Measurements from ENCODE around the gene SH2D3C.

The SH2D3C gene

DNA sequence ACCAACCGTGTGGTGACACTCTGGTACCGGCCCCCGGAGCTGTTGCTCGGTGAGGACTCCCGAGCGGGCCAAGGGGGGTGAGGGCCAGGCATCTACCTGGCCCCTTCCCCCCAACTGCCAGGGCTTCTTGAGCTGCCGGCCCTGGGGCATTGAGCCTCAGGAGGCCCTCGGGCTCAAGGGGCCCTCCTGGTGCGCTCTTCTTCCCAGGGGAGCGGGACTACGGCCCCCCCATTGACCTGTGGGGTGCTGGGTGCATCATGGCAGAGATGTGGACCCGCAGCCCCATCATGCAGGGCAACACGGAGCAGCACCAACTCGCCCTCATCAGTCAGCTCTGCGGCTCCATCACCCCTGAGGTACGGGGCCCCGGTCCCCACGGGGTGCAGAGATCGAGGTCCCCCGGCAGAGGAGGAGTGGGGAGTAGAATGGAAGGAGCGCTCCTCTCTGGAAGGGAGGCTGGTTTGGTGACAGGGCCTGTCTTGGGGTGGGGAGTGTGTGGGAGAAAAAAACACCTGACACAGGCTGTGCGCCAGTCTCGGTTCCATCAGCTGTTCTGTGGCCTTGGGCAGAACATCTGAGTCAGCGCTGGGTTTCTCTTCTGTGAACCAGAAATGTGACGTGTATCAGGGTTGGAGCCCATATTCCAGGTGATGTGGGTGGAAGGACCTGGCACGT is 10.0 kb upstream of the SH2D3C start:
- no peaks in the 10 kb centered on the region for H3K9me3 ChIP-seq (ENCODE audit: insufficient read depth, low read length)
- no peaks in the 10 kb centered on the region for H3K9me2 ChIP-seq (replicated peaks; ENCODE audit: insufficient read depth, low read length)
- H3K4me2 ChIP-seq (ENCODE audit: low read depth, low read length, poor library complexity, severe bottlenecking): no peak overlapping the region
- H3K27ac ChIP-seq (ENCODE audit: low read depth, low read length): no peak overlapping the region
- no peak for TF ChIP-seq EZH2phosphoT487 (conservative IDR thresholded peaks at IDR 0.05; ENCODE audit: low read length)
- TF ChIP-seq CTCF (IDR thresholded peaks at IDR 0.05; ENCODE audit: insufficient read depth, low read length, poor library complexity, severe bottlenecking): no peak
- H3K4me3 ChIP-seq (ENCODE audit: insufficient read depth, low read length, poor library complexity, severe bottlenecking): no peak overlapping the region
- peaks cover 25% of the 10 kb centered on the region; the same call in 1 of the 2 replicates for H3K36me3 ChIP-seq (ENCODE audit: low read length)
- H4K20me1 ChIP-seq (ENCODE audit: low read depth, low read length): peaks cover 22% of the 10 kb centered on the region; the same call in 1 of the 2 replicates
- H3K27me3 ChIP-seq (ENCODE audit: low read length): no peaks in the 10 kb centered on the region
- peaks cover 46% of the 10 kb centered on the region for H3K79me2 ChIP-seq (ENCODE audit: insufficient read depth, low read length)
- no peak overlapping the region for H2AFZ ChIP-seq (ENCODE audit: low read depth, low read length, severe bottlenecking)
- no peak overlapping the region for H3K9ac ChIP-seq (ENCODE audit: low read length)
- H3F3A ChIP-seq (ENCODE audit: insufficient read depth): peaks cover 12% of the 10 kb centered on the region

DNA sequence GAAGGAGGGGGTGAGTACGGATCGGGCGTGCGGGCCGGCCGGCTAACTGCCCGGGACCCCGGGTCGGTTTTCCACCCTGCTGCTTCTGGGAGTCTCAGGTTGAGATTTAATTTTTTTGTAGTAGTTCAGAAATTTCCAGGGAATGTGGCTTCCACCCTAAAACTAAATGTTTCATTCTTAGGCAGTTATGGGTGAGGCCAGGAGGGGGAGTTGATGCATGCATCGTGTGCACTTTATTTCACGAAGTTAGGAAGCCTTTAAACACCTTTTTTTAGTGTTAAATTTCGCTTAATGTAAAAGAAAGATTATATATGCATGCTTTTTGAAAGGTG is 8.3 kb upstream of the SH2D3C start:
- H3K36me3 ChIP-seq (ENCODE audit: low read length): peaks cover 19% of the 10 kb centered on the region; the same call in 1 of the 2 replicates
- no peaks in the 10 kb centered on the region for H3K9me3 ChIP-seq (ENCODE audit: insufficient read depth, low read length)
- no peak overlapping the region for H2AFZ ChIP-seq (ENCODE audit: low read depth, low read length, severe bottlenecking)
- H3K9me2 ChIP-seq (replicated peaks; ENCODE audit: insufficient read depth, low read length): no peaks in the 10 kb centered on the region
- H3K79me2 ChIP-seq (ENCODE audit: insufficient read depth, low read length): peaks cover 46% of the 10 kb centered on the region
- peaks cover 22% of the 10 kb centered on the region; the same call in 1 of the 2 replicates for H4K20me1 ChIP-seq (ENCODE audit: low read depth, low read length)
- H3K4me2 ChIP-seq (ENCODE audit: low read depth, low read length, poor library complexity, severe bottlenecking): peak overlapping the region; percentile 68
- H3K9ac ChIP-seq (ENCODE audit: low read length): peak overlapping the region; percentile 96
- H3K27ac ChIP-seq (ENCODE audit: low read depth, low read length): peak overlapping the region; percentile 85
- H3K27me3 ChIP-seq (ENCODE audit: low read length): no peaks in the 10 kb centered on the region
- peak overlapping the region; percentile 96 for H3K4me3 ChIP-seq (ENCODE audit: insufficient read depth, low read length, poor library complexity, severe bottlenecking)
- TF ChIP-seq CTCF (IDR thresholded peaks at IDR 0.05; ENCODE audit: insufficient read depth, low read length, poor library complexity, severe bottlenecking) (peak; percentile 32), EZH2phosphoT487 (conservative IDR thresholded peaks at IDR 0.05; ENCODE audit: low read length) (no peak)
- peaks cover 11% of the 10 kb centered on the region; the same call in 1 of the 2 replicates for H3F3A ChIP-seq (ENCODE audit: insufficient read depth)

DNA sequence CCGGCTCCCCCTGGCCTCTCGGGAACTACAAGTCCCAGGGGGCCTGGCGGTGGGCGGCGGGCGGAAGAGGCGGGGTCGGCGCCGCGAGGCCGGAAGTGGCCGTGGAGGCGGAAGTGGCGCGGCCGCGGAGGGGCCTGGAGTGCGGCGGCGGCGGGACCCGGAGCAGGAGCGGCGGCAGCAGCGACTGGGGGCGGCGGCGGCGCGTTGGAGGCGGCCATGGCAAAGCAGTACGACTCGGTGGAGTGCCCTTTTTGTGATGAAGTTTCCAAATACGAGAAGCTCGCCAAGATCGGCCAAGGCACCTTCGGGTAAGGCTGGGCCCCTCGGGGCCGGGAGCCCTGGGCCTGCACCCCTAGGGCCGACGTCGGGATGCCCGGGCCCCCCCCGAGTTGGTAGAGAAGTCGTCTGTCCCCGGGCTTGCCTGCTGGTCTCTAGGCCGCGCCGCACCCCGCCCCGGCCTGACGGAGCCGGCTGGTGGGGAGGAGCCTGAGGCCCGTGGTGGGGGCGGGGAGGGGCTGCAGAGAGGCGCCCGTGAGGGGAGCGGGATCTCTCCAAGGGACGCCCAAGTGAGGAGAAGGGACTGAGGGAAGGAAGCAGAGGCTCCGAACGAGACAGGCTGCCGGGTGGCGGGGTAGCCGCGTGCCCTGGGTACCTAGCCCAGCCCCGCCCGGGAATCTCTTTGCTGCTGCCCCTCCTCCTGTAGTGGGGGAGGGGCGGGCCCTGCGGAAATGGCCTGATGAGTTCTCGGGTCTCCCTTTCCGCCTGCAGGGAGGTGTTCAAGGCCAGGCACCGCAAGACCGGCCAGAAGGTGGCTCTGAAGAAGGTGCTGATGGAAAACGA is 7.7 kb upstream of the SH2D3C start, which contains the start of gene CDK9:
TSS of gene CDK9 (plus strand) at position 102 of the 840 bp plus-strand sequence. CDS start at position 217, 115 bp downstream.
- Histone ChIP-seq H3K79me2 (ENCODE audit: insufficient read depth, low read length) (peaks cover 46% of the 10 kb centered on the region), H3K36me3 (ENCODE audit: low read length) (peaks cover 19% of the 10 kb centered on the region; the same call in 1 of the 2 replicates), H2AFZ (ENCODE audit: low read depth, low read length, severe bottlenecking) (peak within 1 kb of the TSS; percentile 6), H3K4me2 (ENCODE audit: low read depth, low read length, poor library complexity, severe bottlenecking) (peak within 1 kb of the TSS; percentile 68), H3K9me2 (replicated peaks; ENCODE audit: insufficient read depth, low read length) (no peaks in the 10 kb centered on the region), H3K9me3 (ENCODE audit: insufficient read depth, low read length) (no peaks in the 10 kb centered on the region), H3F3A (ENCODE audit: insufficient read depth) (peaks cover 11% of the 10 kb centered on the region; the same call in 1 of the 2 replicates), H3K27ac (ENCODE audit: low read depth, low read length) (peak within 1 kb of the TSS; percentile 85), H3K4me3 (ENCODE audit: insufficient read depth, low read length, poor library complexity, severe bottlenecking) (peak within 1 kb of the TSS; percentile 96), H3K27me3 (ENCODE audit: low read length) (no peaks in the 10 kb centered on the region), H4K20me1 (ENCODE audit: low read depth, low read length) (peaks cover 22% of the 10 kb centered on the region; the same call in 1 of the 2 replicates), H3K9ac (ENCODE audit: low read length) (peak within 1 kb of the TSS; percentile 96)
- no peak for TF ChIP-seq CTCF (IDR thresholded peaks at IDR 0.05; ENCODE audit: insufficient read depth, low read length, poor library complexity, severe bottlenecking)
- no peak for TF ChIP-seq EZH2phosphoT487 (conservative IDR thresholded peaks at IDR 0.05; ENCODE audit: low read length)

Data from SU-DHL-6 (cell line).